NCI-H510A (cell line): ENCODE data around the gene PYY.
"Not testable (repeated sequence)": the region's sequence is repeated elsewhere in the genome, so short reads cannot be mapped to it uniquely, and the experiment has no call there.

Experiments
- DNase-seq: peaks from one replicate; lab custom pipeline; 2025; lab: John Stamatoyannopoulos, UW

Gene PYY

DNA sequence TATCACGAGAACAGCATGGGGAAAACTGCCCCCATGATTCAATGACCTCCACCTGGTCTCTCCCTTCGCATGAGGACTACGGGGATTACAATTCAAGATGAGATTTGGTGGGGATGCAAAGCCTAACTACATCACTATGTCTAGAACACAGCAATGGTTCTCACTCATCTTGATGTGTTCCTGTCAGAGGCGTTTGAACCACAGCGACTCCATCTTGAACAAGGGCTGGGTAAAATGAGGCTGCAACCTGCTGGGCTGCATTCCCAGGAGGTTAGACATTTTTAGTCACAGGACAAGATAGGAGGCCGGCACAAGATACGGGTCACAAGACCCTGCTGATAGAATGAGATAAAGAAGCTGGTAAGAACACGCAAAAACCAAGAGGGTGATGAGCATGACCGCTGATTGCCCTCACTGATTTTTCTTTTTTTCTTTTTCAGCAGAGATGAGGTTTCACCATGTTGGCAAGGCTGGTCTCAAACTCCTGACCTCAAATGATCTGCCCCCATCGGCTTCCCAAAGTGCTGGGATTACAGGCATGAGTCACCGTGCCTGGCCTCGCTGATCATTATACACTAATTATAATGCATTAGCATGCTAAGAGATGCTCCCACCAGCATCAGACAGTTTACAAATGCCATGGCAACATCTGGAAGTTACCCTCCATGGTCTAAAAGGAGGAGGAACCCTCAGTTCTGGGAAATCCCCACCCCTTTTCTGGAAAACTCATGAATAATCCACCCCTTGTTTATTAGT, 8.5 kb downstream of the PYY start:
- DNase-seq = no peak

DNA sequence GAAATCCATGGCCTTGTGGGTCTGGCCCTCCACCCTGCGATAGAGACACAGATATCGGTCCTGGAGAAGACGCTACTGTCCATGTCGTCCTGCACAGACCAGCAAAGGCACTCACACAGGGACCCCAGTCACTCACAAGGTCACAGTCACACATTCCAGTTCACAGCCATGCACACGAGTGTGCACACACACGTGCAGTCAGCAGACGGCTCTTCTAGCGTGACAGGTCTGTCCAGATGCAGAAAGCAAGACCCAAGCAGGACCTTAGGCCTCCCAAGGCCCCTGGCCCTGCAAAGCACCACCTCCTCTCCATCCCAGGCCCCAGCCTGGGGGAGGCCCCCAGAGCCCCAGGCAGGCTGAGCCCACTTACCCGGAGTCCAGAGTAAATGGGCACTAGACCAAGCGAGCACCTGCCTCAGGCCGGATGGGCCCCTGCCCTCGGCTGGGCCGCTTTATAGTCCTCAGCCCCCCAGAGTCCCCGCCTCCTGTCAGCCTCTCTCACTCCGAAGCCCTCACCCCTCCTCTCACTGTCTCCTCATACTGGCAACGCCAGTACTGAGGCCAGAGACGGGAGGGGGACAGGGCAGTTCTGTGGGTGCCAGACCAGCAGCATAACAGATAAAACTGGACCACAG, 11.6 kb downstream of the PYY start, which contains the start of gene PPY:
Gene PPY (minus strand): TSS at position 426 of the 635 bp plus-strand sequence. CDS start 822 bp downstream, outside the sequence.
- DNase-seq = no peak

DNA sequence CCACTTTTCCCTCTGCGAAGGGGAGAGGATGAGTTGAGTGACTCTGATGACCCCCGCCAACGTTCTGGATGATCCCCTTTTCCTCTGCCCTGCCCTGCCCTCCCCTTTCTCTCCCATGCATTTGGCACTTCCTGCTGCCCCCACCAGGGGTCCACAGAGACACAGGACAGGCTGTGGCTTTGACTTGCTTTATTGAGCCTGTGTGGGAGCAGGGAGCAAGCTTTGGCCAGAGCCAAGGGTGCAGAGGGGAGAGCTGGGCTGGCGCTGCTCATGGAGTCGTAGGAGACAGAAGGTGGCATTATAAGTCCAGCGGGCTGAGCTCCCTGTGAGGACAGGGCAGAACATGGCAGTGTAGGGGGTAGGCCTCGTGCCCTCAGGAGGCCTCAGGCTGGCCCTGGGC, 13.1 kb downstream of the PYY start:
- DNase-seq = no peak

DNA sequence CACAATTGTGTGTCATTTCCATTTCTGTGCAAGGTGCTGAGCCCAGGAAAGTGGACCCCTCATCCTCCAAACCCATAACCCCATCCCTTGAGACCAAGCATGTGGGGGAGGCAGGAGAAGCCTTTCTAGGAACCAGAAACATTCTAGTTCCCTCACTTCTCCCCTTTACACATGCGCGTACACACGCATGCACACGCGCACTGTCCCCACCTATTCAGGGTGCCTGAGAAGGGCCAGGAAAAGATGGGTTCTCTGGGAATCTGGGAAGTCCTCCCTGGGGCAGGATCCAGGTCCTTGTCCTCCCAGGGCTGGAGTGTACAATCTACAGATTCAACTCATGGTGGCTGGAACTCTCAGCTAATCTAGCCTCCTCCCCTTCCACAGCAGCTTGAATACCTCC, 13.9 kb downstream of the PYY start:
- DNase-seq = no peak

DNA sequence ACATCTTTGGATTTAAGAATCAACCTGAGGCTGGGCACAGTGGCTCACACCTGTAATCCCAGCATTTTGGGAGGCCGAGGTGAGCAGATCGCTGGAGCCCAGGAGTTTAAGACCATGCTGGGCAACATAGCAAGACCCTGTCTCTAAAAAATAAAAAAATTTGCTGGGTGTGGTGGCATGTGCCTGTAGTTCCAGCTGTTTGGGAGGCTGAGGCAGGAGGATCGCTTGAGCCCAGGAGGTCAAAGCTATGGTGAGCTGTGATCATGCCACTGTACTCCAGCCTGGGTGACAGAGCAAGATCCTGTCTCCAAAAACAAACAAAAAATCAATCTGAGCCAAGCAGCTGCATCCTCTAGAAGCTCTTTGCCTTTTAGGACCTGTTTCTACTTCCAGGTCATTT, 14.3 kb downstream of the PYY start:
- not testable (repeated sequence) for DNase-seq

DNA sequence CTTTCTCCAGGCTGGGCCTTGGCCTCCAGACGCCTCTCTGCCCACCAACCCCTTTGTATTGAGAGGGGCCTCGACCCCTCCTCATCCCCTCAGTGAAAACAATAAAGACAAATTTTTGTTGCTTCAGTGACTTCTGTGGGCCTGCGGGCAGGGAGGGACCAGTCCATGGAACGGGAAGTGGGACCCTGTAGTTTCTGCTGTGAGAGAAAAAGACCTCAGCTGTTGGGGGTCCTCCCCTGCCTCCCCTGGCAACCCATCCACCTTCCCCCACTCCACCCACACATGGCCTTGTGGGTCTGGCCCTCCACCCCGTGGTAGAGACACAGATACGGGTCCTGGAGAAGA, 14.9 kb downstream of the PYY start:
- no peak for DNase-seq

DNA sequence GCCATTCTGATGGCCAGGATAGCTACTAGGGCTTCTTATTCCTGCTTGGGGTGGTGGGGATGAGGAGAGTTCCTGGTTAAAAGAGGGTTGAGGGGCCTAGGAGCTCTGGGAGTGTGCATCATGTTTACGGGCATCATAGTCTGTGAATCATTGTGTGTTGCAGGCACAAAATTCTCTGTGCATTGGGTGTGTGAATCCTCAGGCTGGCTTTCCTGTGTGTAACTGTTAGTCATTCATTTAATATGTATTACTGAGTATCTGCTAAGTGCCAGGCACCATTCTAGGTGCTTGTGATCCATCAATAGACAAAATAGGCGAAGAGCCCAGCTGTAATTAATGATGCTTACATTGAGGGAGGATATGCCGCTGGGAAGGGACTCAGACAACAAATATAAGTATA, 17.3 kb downstream of the PYY start:
- DNase-seq = no peak

DNA sequence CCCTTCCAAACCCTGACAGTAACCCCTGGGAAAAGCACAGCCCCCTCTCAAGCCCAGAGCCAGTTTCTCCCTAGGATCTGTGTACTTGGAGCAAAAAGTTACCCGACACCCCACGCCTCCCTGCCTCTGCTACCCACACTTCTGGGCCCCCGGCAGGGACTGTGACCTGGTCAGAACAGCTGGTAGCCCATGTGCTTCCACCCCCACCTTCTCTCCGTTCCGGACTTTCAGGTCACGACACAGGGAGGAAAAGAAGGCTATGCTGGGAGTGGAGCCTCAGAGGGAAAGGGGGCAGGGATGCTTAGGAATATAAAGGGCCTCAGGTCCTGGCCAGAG, 17.8 kb downstream of the PYY start:
- DNase-seq = no peak

DNA sequence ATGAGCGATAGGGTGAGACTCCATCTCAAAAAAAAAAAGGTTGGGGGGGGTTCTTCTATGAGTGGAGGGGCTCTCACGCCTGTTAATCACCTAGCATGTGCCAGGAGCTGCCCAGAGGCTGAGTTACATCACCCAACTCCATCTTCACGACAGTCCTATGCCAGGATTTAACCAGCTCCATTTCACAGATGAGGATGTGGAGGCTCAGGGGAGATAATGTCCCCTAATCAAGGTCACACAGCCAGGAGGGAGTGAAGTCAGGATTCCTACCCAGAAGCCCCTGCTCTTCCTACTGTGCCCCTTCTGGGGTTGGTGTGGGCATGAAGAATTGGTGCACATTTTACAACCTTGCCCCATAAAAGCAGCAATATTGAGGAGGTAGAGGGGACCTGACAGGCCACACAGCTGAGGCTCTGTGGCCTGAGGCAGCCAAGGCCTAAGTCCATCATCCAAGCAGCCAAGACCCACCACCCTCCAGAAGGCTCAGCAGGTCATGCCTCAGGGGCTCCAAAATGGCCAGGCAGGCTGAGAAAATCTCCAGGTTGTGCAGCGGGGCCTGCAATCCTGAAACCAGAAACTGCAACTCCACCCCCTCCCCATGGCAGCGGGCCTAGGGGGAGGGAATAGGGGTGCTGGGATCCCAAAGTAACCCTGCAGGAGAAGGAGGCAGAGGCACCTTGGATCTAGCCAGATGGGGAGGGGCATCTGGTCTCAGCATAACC, 18.4 kb downstream of the PYY start:
- no peak for DNase-seq

DNA sequence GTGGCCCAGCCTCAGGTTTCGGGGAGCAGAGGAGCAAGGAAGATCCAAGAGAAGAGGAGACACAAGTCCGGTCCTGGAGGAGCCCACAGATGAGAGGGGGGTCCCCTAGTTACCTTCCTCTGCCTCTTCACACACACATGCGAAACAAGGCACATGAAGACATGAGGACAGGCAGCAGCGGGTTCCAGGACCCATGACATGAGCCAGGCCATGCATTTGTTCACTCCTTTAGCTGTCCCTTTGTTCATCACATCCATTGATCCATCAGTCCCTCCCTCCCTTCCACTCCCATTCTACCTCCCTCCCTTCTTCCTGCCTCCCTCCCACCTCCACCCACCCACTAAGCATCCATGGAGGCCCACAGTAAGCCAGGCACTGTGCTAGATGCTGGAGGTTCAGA, 20.8 kb downstream of the PYY start:
- no peak for DNase-seq

DNA sequence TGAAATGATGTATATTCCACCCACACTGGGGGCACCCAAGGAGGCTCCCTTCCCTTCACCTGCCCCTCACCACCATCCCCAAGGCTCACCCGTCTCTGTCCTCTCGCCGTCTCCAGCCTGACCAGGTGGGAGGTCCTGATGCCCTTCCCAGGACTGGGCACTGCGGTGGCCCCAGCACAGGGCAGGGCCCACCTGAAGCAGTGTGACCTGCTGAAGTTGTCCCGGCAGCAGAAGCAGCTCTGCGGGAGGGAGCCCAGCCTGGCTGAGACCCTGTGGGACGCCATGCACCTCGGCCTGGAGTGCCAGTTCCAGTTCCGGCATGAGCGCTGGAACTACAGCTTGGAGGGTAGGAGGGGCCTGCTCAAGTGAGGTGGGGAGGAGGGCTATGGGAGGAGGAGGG, 21.4 kb downstream of the PYY start:
- no peak for DNase-seq

DNA sequence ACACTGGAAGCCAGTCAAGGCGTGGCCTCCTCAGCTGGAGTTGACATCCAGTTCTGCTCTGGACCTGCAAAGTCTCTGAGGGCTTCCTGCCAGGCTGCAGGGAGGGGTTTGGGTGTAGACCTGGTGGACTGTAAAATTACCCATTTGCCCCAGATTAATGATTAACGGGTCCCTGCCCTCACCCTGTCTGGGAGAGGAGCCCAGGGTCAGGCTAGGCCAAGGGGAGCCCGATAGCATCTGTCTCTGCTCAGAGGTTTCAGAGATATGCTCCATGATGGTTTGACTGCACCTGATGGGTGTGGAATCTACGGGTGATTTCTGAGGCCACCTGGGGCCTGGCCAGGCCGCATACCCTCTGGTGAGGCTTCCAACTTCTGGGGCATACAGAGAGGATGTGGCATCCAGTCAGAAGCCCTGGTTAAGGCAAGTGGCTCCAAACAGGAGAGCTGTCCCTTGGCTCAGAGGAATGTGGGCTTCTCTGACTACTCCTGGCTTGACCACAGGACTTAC, 22.6 kb downstream of the PYY start:
- no peak for DNase-seq

DNA sequence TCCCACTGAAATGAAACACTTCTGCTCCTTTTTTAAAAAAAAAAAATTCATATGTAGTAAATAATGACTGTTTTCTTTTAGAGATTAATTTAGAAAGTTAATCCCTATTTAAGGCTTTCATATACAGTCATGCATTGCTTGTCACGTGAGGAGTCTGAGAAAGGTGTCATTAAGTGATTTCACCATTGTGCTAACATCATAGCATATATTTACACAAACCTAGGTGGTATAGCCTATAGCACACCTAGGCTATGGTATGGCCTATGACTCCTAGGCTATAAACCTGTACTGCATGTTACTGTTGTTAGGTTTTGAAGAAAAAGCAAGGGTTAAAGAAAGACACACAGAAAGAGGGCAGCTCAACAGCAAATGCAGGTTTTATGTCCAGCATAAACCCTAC, 25.1 kb downstream of the PYY start:
- no peak for DNase-seq

DNA sequence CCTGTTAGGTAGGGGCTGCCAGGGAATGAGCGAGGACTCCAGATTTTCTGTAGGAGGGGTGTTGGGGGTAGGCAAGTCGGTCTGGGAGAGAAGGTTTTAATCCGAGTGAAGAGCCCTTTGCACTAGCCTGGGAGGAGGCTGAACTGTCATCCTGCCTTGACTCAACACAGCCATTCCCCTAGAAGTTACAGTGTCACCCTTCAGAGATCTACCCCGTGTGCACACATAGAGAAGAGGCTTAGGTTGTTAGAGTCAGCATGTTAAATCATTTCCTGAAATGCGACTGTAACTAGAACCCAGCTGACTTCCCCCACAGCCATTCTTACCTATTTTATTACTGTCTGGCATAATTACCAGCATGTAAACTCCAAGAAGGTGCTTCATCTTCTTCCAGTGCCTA, 25.8 kb downstream of the PYY start:
- not testable (repeated sequence) for DNase-seq

DNA sequence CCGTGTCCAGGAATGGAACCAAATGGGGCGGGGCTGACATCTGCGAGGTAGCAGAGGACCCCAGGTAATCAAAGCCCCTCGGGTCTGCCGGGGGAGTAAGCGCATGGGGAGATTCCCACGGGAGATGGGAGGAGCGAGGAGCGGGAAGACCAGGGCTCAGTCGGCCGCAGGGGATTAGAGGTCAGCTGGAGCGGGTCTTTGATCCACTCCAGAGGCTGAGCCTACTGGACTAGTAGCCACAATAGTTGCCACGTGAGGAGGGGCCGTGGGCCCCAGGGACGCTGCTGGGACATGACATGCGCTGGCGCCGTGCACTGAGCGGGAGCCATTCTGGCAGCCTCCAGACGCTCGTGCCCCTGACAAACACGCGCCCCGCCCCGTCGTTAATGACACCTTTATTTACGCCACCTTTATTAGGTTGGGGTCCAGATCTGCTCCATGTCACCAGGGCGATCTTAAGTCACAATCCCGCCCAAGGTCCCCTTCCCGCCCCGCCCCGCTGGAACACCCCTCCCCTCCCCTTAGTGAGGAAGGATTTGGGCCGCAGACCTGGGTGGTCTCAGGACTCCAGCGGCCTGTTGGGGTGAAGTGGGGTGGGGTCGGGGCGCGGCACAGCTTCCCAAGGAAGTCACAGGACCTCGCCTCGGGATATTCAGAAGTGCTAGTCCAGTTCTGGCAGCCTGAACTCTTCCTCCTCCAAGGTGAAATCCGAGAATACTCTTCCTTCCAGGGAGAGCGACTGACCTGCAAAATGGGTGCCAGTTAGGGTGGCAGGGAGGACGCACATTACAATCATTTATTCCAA, 26.5 kb downstream of the PYY start:
- no peak for DNase-seq

DNA sequence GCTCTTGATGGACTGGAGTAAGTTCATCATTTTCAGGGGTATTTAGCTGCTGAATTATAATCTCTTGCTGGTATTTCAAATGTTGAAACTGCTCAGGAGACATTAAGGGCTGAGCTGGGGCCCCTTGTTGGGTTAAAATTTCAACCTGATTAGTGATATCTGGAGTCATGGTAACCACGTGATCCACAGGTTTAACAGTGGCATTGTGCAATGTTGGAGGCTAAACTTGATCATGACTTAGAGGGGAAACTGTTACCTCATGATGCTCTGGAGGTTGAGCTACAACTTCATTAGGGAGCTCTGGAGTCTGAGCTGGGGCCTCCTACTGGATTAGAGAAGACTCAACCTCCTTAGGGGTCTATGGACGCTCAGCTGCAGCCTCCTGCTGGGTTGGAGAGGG, 29.2 kb downstream of the PYY start:
- DNase-seq = no peak

DNA sequence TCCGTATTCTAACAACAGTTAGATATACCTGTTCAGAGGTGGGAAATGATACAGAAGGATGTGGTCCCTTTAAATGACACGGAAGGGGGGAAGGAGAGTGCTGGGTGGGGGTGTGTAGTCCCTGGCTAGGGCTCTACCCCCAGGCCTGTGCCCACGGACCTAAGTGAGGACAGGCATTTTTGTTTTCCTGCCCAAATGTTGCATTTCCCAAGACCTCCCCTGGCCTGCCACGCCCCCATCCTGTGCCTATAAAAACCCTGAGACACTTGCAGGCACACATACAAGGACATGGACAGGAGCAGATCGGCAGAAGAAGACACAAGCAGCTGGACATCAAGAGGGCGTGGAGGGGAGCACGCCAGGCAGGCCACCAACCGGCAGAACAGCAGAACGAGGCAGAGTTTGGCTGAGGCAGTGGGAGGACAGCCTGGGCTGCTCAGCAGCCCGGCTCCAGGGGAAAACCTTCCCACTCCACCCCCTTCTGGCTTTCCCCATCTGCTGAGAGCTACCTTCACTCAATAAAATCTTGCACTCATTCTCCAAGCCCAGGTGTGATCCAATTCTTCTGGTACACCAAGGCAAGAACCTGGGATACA, 33.1 kb downstream of the PYY start:
- DNase-seq = no peak

DNA sequence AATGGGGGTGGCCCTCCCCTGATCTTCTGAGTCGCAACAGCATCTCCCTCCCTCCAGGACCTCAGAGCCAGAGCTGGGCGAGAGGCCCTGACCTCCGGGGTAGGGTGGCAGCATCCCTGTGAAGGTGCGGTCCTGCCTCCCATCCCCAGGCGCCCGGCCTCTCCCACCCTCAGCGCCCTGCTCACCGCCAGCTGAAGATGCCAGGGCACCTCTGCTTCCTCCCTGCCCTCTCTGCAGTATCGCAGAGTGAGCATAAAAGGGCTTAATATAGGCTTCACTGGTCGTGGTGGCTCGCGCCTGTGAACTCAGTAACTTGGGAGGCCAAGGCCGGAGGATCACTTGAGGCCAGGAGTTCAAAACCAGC, 35.7 kb downstream of the PYY start:
- no peak for DNase-seq

DNA sequence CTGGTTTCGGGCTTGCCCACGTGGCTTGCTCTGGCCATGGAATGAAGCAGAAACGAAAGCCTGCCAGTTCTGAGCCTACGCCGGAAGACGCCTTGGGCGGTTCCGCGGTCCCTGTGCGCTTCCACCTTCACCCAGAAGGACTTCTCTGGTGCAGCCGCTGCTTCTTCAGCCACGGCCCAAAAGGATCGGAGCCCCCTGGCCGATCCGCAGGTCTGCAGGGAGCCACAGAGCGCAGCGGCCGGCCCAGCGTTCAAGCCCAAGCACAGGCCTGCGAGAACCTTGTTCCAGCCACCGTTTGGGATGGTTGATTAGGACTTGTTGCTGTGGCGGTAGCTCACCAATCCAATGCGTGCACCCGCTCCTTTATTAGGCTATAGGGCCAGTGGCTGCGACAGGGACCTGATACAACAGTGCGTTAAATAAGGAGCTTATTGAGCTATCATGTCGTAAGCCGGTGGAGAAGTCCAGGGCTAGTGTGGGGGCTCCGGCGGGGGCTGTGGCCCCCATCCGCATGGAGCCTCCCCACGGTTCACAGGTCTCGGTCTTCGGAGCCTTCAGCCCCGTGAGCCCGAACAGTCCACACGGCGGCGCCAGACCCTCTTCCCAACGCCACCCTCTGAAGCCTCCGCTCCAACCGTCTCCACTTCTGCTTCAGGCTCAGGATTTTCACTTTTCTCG, 36.3 kb downstream of the PYY start:
- DNase-seq = no peak

DNA sequence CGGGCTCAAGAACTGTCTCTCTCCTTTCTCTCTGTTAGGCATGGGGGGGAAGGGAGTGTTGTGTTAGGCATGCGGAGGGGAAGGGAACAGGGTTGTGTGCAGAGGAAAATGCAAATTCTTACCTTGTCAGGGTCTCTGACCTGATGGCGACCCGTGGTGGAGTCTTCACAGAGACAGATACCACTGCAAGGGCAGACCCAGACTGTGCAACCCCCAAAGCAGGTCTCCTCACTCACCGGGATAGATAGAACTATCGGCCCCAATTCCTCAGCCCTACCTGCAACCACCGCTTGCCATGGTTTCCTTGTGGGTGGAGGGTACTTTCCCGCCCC, 36.8 kb downstream of the PYY start:
- no peak for DNase-seq

DNA sequence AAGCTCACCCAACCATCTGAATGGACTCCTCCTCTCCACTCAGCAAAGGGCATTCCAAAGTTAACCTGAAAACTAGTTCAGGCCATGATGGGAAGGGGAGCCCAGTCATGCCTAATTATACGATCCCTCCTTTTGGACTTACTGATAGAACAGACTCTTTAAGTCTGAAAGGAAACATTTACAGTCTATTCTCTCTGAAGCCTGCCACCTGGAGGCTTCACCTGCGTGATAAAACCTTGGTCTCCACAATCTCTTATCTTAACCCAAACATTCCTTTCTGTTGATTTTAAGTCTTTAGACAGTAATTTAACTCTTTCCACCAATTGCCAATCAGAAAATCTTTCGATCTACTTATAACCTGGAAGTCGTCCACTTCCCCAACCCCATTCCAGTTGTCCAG, 37.4 kb downstream of the PYY start:
- DNase-seq = no peak

DNA sequence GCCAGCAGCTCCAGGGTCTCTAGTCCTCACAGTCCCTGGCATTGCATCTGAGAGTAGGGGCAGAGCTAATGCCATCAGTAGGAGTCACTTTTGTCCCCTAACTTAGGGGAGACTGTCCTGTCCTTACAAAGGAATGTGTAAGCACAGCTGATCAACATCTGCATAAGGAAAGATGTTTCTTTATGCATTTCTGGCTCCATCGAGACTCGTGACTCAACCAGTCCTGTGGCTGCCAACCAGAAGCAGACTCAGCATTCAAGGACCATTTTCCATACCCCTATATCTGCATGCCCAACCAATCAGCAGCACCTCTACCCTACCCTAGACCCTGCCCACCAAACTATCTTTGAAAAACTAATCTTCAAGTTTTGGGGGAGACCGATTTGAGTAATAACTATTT, 38.2 kb downstream of the PYY start:
- DNase-seq = no peak
